HEK293 (cell line): ENCODE measurements around the gene EIF2D.

Source experiments
- CTCF ChIP-seq: fragments of 450-650 bp; formaldehyde crosslinking; IDR thresholded peaks from 2 replicates; pipeline ENCODE4 v1.5.1; 2016; ENCODE audit warnings: missing biosample characterization, missing genetic modification characterization
- INSM2 ChIP-seq: fragments of 450-650 bp; formaldehyde crosslinking; IDR thresholded peaks from 2 replicates; pipeline ENCODE4 v1.5.1; 2016; ENCODE audit warnings: missing biosample characterization, missing genetic modification characterization
- MYNN ChIP-seq: fragments of 450-650 bp; formaldehyde crosslinking; IDR thresholded peaks from 2 replicates; pipeline ENCODE4 v1.5.1; 2016; ENCODE audit warnings: missing biosample characterization, missing genetic modification characterization, borderline replicate concordance
- TSHZ1 ChIP-seq: fragments of 450-650 bp; formaldehyde crosslinking; IDR thresholded peaks from 2 replicates; pipeline ENCODE4 v1.5.1; 2016; ENCODE audit warnings: missing biosample characterization, missing genetic modification characterization, borderline replicate concordance
- ZBTB7A ChIP-seq: fragments of 450-650 bp; formaldehyde crosslinking; IDR thresholded peaks from 2 replicates; pipeline ENCODE4 v1.5.1; 2016; ENCODE audit warnings: low read depth, missing biosample characterization, missing genetic modification characterization

- TF ChIP-seq CTCF (tag by site-specific recombination) (no peak), INSM2 (tag by site-specific recombination) (no peak), ZBTB7A (tag by site-specific recombination) (no peak), MYNN (tag by site-specific recombination) (no peak), TSHZ1 (no peak)
These were observed 21.0 kb downstream of the EIF2D start for GRCh38 chr1:206591226-206591625.
